Liver (tissue), 9 donors: Measurements from ENCODE around the gene TEX29. TPM values are rescaled to one million over a fixed set of nuclear protein-coding genes. Genes with fewer than 3 reads are reported as not detected.

Experiments used
- DNase-seq: peaks from one replicate; pipeline ENCODE4 v3.0.0-alpha.2; 2017; ENCODE audit warnings: low spot score
- H3K27ac ChIP-seq, 2 donors: one replicate each; pipeline ENCODE4 v1.7.0; 2013; ENCODE audit warnings: inconsistent platforms in 2 of 2, low read length in 2 of 2, control low read depth in 1 of 2, low read depth in 1 of 2, mild to moderate bottlenecking in 1 of 2
- H3K27me3 ChIP-seq, 4 donors: one replicate each; pipeline versions ENCODE4 v1.6.1 to v1.7.0; 2013; ENCODE audit warnings: low read length in 3 of 4, inconsistent platforms in 1 of 4, mild to moderate bottlenecking in 1 of 4, moderate library complexity in 1 of 4; ENCODE audit not compliant: control insufficient read depth in 4 of 4, insufficient read depth in 4 of 4
- H3K36me3 ChIP-seq, 4 donors: one replicate each; pipeline versions ENCODE4 v1.6.1 to v1.7.0; 2013; ENCODE audit warnings: low read length in 3 of 4, mild to moderate bottlenecking in 3 of 4, low read depth in 1 of 4, moderate library complexity in 1 of 4; ENCODE audit not compliant: control insufficient read depth in 4 of 4, insufficient read depth in 3 of 4
- H3K4me1 ChIP-seq, 4 donors: one replicate each; pipeline versions ENCODE4 v1.6.1 to v1.7.0; 2013; ENCODE audit warnings: low read length in 3 of 4, mild to moderate bottlenecking in 3 of 4, moderate library complexity in 1 of 4; ENCODE audit not compliant: control insufficient read depth in 4 of 4, insufficient read depth in 4 of 4
- H3K4me3 ChIP-seq, 3 donors: one replicate each; pipeline versions ENCODE4 v1.6.1 to v1.7.0; 2013; ENCODE audit warnings: low read length in 3 of 3, control low read depth in 1 of 3, low read depth in 1 of 3, mild to moderate bottlenecking in 1 of 3
- H3K9ac ChIP-seq, 2 donors: one replicate each; pipeline ENCODE4 v1.7.0; 2013; ENCODE audit warnings: low read length in 2 of 2, mild to moderate bottlenecking in 2 of 2, moderate library complexity in 2 of 2, control low read depth in 1 of 2, low read depth in 1 of 2
- H3K9me3 ChIP-seq, 4 donors: one replicate each; pipeline versions ENCODE4 v1.6.1 to v1.7.0; 2013; ENCODE audit warnings: low read length in 3 of 4; ENCODE audit not compliant: control insufficient read depth in 4 of 4
- ATF3 ChIP-seq: IDR thresholded peaks from 2 replicates; pipeline ENCODE4 v1.6.1; 2016; ENCODE audit warnings: antibody characterized with exemption
- CTCF ChIP-seq: fragments of 150-350 bp; IDR thresholded peaks from 2 replicates; pipeline ENCODE4 v1.5.1; 2017; ENCODE audit warnings: improper control_type of control experiment, low read depth, low read length; ENCODE audit not compliant: missing input control
- EGR1 ChIP-seq, 2 donors: IDR thresholded peaks; 2 replicates each; pipeline ENCODE4 v1.6.1; 2016 to 2018; ENCODE audit warnings: antibody characterized with exemption in 2 of 2, low read depth in 2 of 2
- FOXA1 ChIP-seq: IDR thresholded peaks from 2 replicates; pipeline ENCODE4 v1.6.1; 2016; ENCODE audit warnings: antibody characterized with exemption
- FOXA2 ChIP-seq: IDR thresholded peaks from 2 replicates; pipeline ENCODE4 v1.6.1; 2016; ENCODE audit warnings: antibody characterized with exemption
- GABPA ChIP-seq, 2 donors: IDR thresholded peaks in 1 of 2; conservative IDR thresholded peaks in 1 of 2; 2 replicates each; pipeline ENCODE4 v1.6.1; 2016; ENCODE audit warnings: antibody characterized with exemption in 2 of 2, mild to moderate bottlenecking in 1 of 2, moderate library complexity in 1 of 2
- HNF4A ChIP-seq, 2 donors: conservative IDR thresholded peaks; 2 replicates each; pipeline ENCODE4 v1.6.1; 2016; ENCODE audit warnings: antibody characterized with exemption in 2 of 2, mild to moderate bottlenecking in 2 of 2
- HNF4G ChIP-seq: IDR thresholded peaks from 2 replicates; pipeline ENCODE4 v1.6.1; 2016; ENCODE audit warnings: antibody characterized with exemption
- JUND ChIP-seq, 2 donors: IDR thresholded peaks; 2 replicates each; pipeline ENCODE4 v1.6.1; 2016; ENCODE audit warnings: antibody characterized with exemption in 2 of 2
- MAX ChIP-seq: IDR thresholded peaks from 2 replicates; pipeline ENCODE4 v1.6.1; 2016; ENCODE audit warnings: antibody characterized with exemption
- NR2F2 ChIP-seq: IDR thresholded peaks from 2 replicates; pipeline ENCODE4 v1.6.1; 2016; ENCODE audit warnings: antibody characterized with exemption
- RAD21 ChIP-seq, 2 donors: IDR thresholded peaks; 2 replicates each; pipeline ENCODE4 v1.6.1; 2016; ENCODE audit warnings: antibody characterized with exemption in 2 of 2, mild to moderate bottlenecking in 2 of 2
- REST ChIP-seq: IDR thresholded peaks from 2 replicates; pipeline ENCODE4 v1.6.1; 2016; ENCODE audit warnings: antibody characterized with exemption, mild to moderate bottlenecking
- RXRA ChIP-seq, 2 donors: IDR thresholded peaks; 2 replicates each; pipeline ENCODE4 v1.6.1; 2017 to 2018; ENCODE audit warnings: antibody characterized with exemption in 2 of 2, mild to moderate bottlenecking in 1 of 2
- SP1 ChIP-seq: IDR thresholded peaks from 2 replicates; pipeline ENCODE4 v1.6.1; 2018; ENCODE audit warnings: antibody characterized with exemption, mild to moderate bottlenecking
- TAF1 ChIP-seq: conservative IDR thresholded peaks from 2 replicates; pipeline ENCODE4 v1.6.1; 2016; ENCODE audit warnings: antibody characterized with exemption, mild to moderate bottlenecking
- YY1 ChIP-seq: IDR thresholded peaks from 2 replicates; pipeline ENCODE4 v1.6.1; 2016; ENCODE audit warnings: antibody characterized with exemption, mild to moderate bottlenecking
- ZBTB33 ChIP-seq: IDR thresholded peaks from 2 replicates; pipeline ENCODE4 v1.6.1; 2016; ENCODE audit warnings: antibody characterized with exemption
- WGBS: extraction: QIAGEN DNeasy Blood & Tissue Kit; methylation state at CpG from one replicate; pipeline ENCODE4 v1.1.7; 2013; 5-methylcytosine and 5-hydroxymethylcytosine counted together
- polyA plus RNA-seq, 2 donors: library from polyadenylated mRNA; stranded (reverse) in 1 of 2; unstranded in 1 of 2; fragments of 200-250 nt in 1 of 2; fragments of >200 nt in 1 of 2; fragmentation: Nextera tagmentation in 1 of 2; extraction: Ambion mirVana in 1 of 2; gene quantifications; one replicate each; pipeline versions ENCODE4 v1.2.1 to v1.2.3, GENCODE V29; 2013 to 2015
- total RNA-seq, 2 donors: library from RNA; depleted of rRNA; stranded (reverse); fragments of >200 nt; gene quantifications; one replicate each; pipeline ENCODE4 v1.2.3, GENCODE V29; 2014
- donor health status: healthy.
- donor health status: healthy.
- donor health status: healthy.
- donor health status: healthy.
- donor health status: healthy.

The TEX29 gene
- total RNA-seq (under 1 TPM in 1 of 2 donors, not detected in 1; 0.17 TPM), polyA plus RNA-seq (not detected)

GRCh38 chr13:111319998-111320911 is at the start of gene TEX29:
TSS of gene TEX29 (plus strand) at chr13:111320642. CDS start at chr13:111320891, 249 bp downstream.
- H3K4me1 ChIP-seq: no peaks in the 10 kb centered on the region
- no peak for DNase-seq
- no peak within 1 kb of the TSS for H3K27ac ChIP-seq
- H3K27me3 ChIP-seq: no peaks in the 10 kb centered on the region
- no peaks in the 10 kb centered on the region for H3K36me3 ChIP-seq
- WGBS: 82% methylated on average over 35 of the region's 35 CpGs
- H3K9me3 ChIP-seq: no peaks in the 10 kb centered on the region
- H3K9ac ChIP-seq: no peak within 1 kb of the TSS
- H3K4me3 ChIP-seq: no peak within 1 kb of the TSS
- TF ChIP-seq RAD21 (IDR thresholded peaks at IDR 0.05): no peak
- TF ChIP-seq GABPA (IDR thresholded peaks at IDR 0.05 in 1 of 2, conservative IDR thresholded peaks at IDR 0.05 in 1 of 2): no peak
- TF ChIP-seq YY1: no peak
- TF ChIP-seq EGR1 (IDR thresholded peaks at IDR 0.05; ENCODE audit: low read depth in 2 of 2): no peak
- no peak for TF ChIP-seq CTCF

GRCh38 chr13:111270765-111271698 is 49.4 kb upstream of the TEX29 start:
- Histone ChIP-seq H3K36me3 (peaks cover 2 to 59% (median 34%) of the 10 kb centered on the region in 4 donors), H3K9me3 (no peaks in the 10 kb centered on the region), H3K4me3 (no peak overlapping the region), H3K4me1 (peaks cover 0 to 3% (median 0%) of the 10 kb centered on the region in 4 donors), H3K9ac (no peak overlapping the region), H3K27me3 (no peaks in the 10 kb centered on the region), H3K27ac (no peak overlapping the region)
- WGBS: 96% methylated on average over 20 of the region's 20 CpGs
- DNase-seq: no peak
- TF ChIP-seq EGR1 (IDR thresholded peaks at IDR 0.05; ENCODE audit: low read depth in 2 of 2): no peak
- no peak for TF ChIP-seq FOXA2
- no peak for TF ChIP-seq RXRA (IDR thresholded peaks at IDR 0.05)
- no peak for TF ChIP-seq TAF1
- TF ChIP-seq FOXA1: no peak
- TF ChIP-seq GABPA (IDR thresholded peaks at IDR 0.05 in 1 of 2, conservative IDR thresholded peaks at IDR 0.05 in 1 of 2): no peak
- no peak for TF ChIP-seq MAX
- no peak for TF ChIP-seq HNF4A (conservative IDR thresholded peaks at IDR 0.05)
- no peak for TF ChIP-seq YY1
- no peak for TF ChIP-seq JUND (IDR thresholded peaks at IDR 0.05)
- no peak for TF ChIP-seq NR2F2
- no peak for TF ChIP-seq ATF3
- no peak for TF ChIP-seq SP1
- no peak for TF ChIP-seq REST
- no peak for TF ChIP-seq ZBTB33
- TF ChIP-seq HNF4G: no peak
- no peak for TF ChIP-seq RAD21 (IDR thresholded peaks at IDR 0.05)
- TF ChIP-seq CTCF: no peak
